ENCODE measurements around the gene RNF13.
"Not testable (repeated sequence)": the region's sequence is repeated elsewhere in the genome, so short reads cannot be mapped to it uniquely, and the experiment has no call there.

Gene RNF13

GRCh38 chr3:149872589-149872988 lies 59.6 kb downstream of the RNF13 start:
- Histone ChIP-seq H3K4me3 (no peak overlapping the region), H3K9me3 (peaks cover 7% of the 10 kb centered on the region; the same call in 1 of the 2 replicates), H3K4me1 (no peaks in the 10 kb centered on the region; the same call in 1 of the 2 replicates), H3K27me3 (ENCODE audit: low read depth) (no peaks in the 10 kb centered on the region), H3K36me3 (replicated peaks) (no peaks in the 10 kb centered on the region)
- in situ Hi-C loops (cut with MboI; ENCODE audit: low sequenced_read_pairs): no loop called here
- no peak for DNase-seq (ENCODE audit: low spot score in 2 of 2)

- no peaks in the 10 kb centered on the region for H3K4me1 ChIP-seq
- DNase-seq (ENCODE audit: low spot score in 2 of 2): no peak
- H3K4me3 ChIP-seq: no peak overlapping the region
- H3K9me3 ChIP-seq: no peaks in the 10 kb centered on the region
- in situ Hi-C loops (cut with MboI; ENCODE audit: low sequenced_read_pairs): no loop called here
- H3K36me3 ChIP-seq (replicated peaks): no peaks in the 10 kb centered on the region
- H3K27me3 ChIP-seq (ENCODE audit: low read depth): no peaks in the 10 kb centered on the region
These were observed 64.7 kb downstream of the RNF13 start for GRCh38 chr3:149877668-149878067.

GRCh38 chr3:149879872-149880271 lies 66.9 kb downstream of the RNF13 start:
- DNase-seq (ENCODE audit: low spot score in 2 of 2): peak; percentile 28 to 68
- H3K36me3 ChIP-seq (replicated peaks): no peaks in the 10 kb centered on the region

GRCh38 chr3:149881879-149882278 lies 68.9 kb downstream of the RNF13 start:
- H3K27me3 ChIP-seq (ENCODE audit: low read depth): no peaks in the 10 kb centered on the region
- H3K4me3 ChIP-seq: no peak overlapping the region
- no peak for DNase-seq (ENCODE audit: low spot score in 2 of 2)
- no peaks in the 10 kb centered on the region for H3K9me3 ChIP-seq
- no peaks in the 10 kb centered on the region for H3K4me1 ChIP-seq
- in situ Hi-C loops (cut with MboI; ENCODE audit: low sequenced_read_pairs): no loop called here
- H3K36me3 ChIP-seq (replicated peaks): no peaks in the 10 kb centered on the region

More at GRCh38 chr3:149879872-149880271, 66.9 kb downstream of the RNF13 start:
- in situ Hi-C loops (cut with MboI; ENCODE audit: low sequenced_read_pairs): no loop called here
- H3K4me3 ChIP-seq: no peak overlapping the region
- H3K4me1 ChIP-seq: no peaks in the 10 kb centered on the region
- H3K27me3 ChIP-seq (ENCODE audit: low read depth): no peaks in the 10 kb centered on the region
- H3K9me3 ChIP-seq: no peaks in the 10 kb centered on the region

- Histone ChIP-seq H3K9me3 (no peaks in the 10 kb centered on the region), H3K27me3 (ENCODE audit: low read depth) (no peaks in the 10 kb centered on the region), H3K4me3 (no peak overlapping the region), H3K36me3 (replicated peaks) (no peaks in the 10 kb centered on the region), H3K4me1 (no peaks in the 10 kb centered on the region)
- DNase-seq (ENCODE audit: low spot score in 2 of 2): no peak
- in situ Hi-C loops (cut with MboI; ENCODE audit: low sequenced_read_pairs): no loop called here
These were observed 70.1 kb downstream of the RNF13 start for GRCh38 chr3:149883134-149883533.

- in situ Hi-C loops (cut with MboI; ENCODE audit: low sequenced_read_pairs); H3K27me3 ChIP-seq (ENCODE audit: low read depth); H3K4me3 ChIP-seq; H3K9me3 ChIP-seq; H3K4me1 ChIP-seq; DNase-seq (ENCODE audit: low spot score in 2 of 2); H3K36me3 ChIP-seq (replicated peaks): not testable (repeated sequence)
These were observed 70.8 kb downstream of the RNF13 start for GRCh38 chr3:149883860-149884259.

GRCh38 chr3:149884848-149885247 lies 71.8 kb downstream of the RNF13 start:
- in situ Hi-C loops (cut with MboI; ENCODE audit: low sequenced_read_pairs); H3K36me3 ChIP-seq (replicated peaks); DNase-seq (ENCODE audit: low spot score in 2 of 2): not testable (repeated sequence)

GRCh38 chr3:149886957-149887356 lies 73.9 kb downstream of the RNF13 start:
- Histone ChIP-seq H3K4me1 (no peaks in the 10 kb centered on the region), H3K27me3 (ENCODE audit: low read depth) (no peaks in the 10 kb centered on the region), H3K36me3 (replicated peaks) (no peaks in the 10 kb centered on the region), H3K9me3 (no peaks in the 10 kb centered on the region; the same call in 1 of the 2 replicates), H3K4me3 (no peak overlapping the region)
- DNase-seq (ENCODE audit: low spot score in 2 of 2): no peak
- in situ Hi-C loops (cut with MboI; ENCODE audit: low sequenced_read_pairs): no loop called here

More at GRCh38 chr3:149884848-149885247, 71.8 kb downstream of the RNF13 start:
- not testable (repeated sequence) for H3K9me3 ChIP-seq; H3K4me3 ChIP-seq; H3K4me1 ChIP-seq; H3K27me3 ChIP-seq (ENCODE audit: low read depth)

- no peaks in the 10 kb centered on the region for H3K27me3 ChIP-seq (ENCODE audit: low read depth)
- no peak for DNase-seq (ENCODE audit: low spot score in 2 of 2)
- no peaks in the 10 kb centered on the region for H3K36me3 ChIP-seq (replicated peaks)
- in situ Hi-C loops (cut with MboI; ENCODE audit: low sequenced_read_pairs): no loop called here
- no peaks in the 10 kb centered on the region; the same call in 1 of the 2 replicates for H3K9me3 ChIP-seq
- H3K4me3 ChIP-seq: no peak overlapping the region
- H3K4me1 ChIP-seq: no peaks in the 10 kb centered on the region
These were observed 78.6 kb downstream of the RNF13 start for GRCh38 chr3:149891621-149892020.

GRCh38 chr3:149892371-149892770 lies 79.4 kb downstream of the RNF13 start:
- Histone ChIP-seq H3K4me1 (no peaks in the 10 kb centered on the region), H3K27me3 (ENCODE audit: low read depth) (no peaks in the 10 kb centered on the region), H3K36me3 (replicated peaks) (no peaks in the 10 kb centered on the region), H3K4me3 (no peak overlapping the region), H3K9me3 (no peaks in the 10 kb centered on the region; the same call in 1 of the 2 replicates)
- no peak for DNase-seq (ENCODE audit: low spot score in 2 of 2)
- in situ Hi-C loops (cut with MboI; ENCODE audit: low sequenced_read_pairs): no loop called here

GRCh38 chr3:149894205-149894604 lies 81.2 kb downstream of the RNF13 start:
- Histone ChIP-seq H3K4me3 (no peak overlapping the region), H3K27me3 (ENCODE audit: low read depth) (no peaks in the 10 kb centered on the region), H3K4me1 (no peaks in the 10 kb centered on the region), H3K9me3 (no peaks in the 10 kb centered on the region; the same call in 1 of the 2 replicates), H3K36me3 (replicated peaks) (no peaks in the 10 kb centered on the region)
- in situ Hi-C loops (cut with MboI; ENCODE audit: low sequenced_read_pairs): no loop called here
- no peak for DNase-seq (ENCODE audit: low spot score in 2 of 2)

GRCh38 chr3:149895339-149895738 lies 82.3 kb downstream of the RNF13 start:
- Histone ChIP-seq H3K27me3 (ENCODE audit: low read depth) (no peaks in the 10 kb centered on the region), H3K36me3 (replicated peaks) (no peaks in the 10 kb centered on the region), H3K9me3 (no peaks in the 10 kb centered on the region; the same call in 1 of the 2 replicates), H3K4me3 (no peak overlapping the region), H3K4me1 (no peaks in the 10 kb centered on the region)
- in situ Hi-C loops (cut with MboI; ENCODE audit: low sequenced_read_pairs): no loop called here
- DNase-seq (ENCODE audit: low spot score in 2 of 2): no peak

- DNase-seq (ENCODE audit: low spot score in 2 of 2): no peak
- in situ Hi-C loops (cut with MboI; ENCODE audit: low sequenced_read_pairs): no loop called here
- Histone ChIP-seq H3K4me3 (no peak overlapping the region), H3K27me3 (ENCODE audit: low read depth) (no peaks in the 10 kb centered on the region), H3K9me3 (no peaks in the 10 kb centered on the region; the same call in 1 of the 2 replicates), H3K36me3 (replicated peaks) (no peaks in the 10 kb centered on the region), H3K4me1 (no peaks in the 10 kb centered on the region)
These were observed 82.8 kb downstream of the RNF13 start for GRCh38 chr3:149895769-149896168.

- H3K4me3 ChIP-seq: no peak overlapping the region
- no peaks in the 10 kb centered on the region for H3K4me1 ChIP-seq
- no peaks in the 10 kb centered on the region for H3K9me3 ChIP-seq
- no peaks in the 10 kb centered on the region for H3K36me3 ChIP-seq (replicated peaks)
- in situ Hi-C loops (cut with MboI; ENCODE audit: low sequenced_read_pairs): no loop called here
- H3K27me3 ChIP-seq (ENCODE audit: low read depth): no peaks in the 10 kb centered on the region
- DNase-seq (ENCODE audit: low spot score in 2 of 2): no peak
These were observed 85.8 kb downstream of the RNF13 start for GRCh38 chr3:149898771-149899170.

GRCh38 chr3:149900322-149900721 lies 87.3 kb downstream of the RNF13 start:
- Histone ChIP-seq H3K4me3 (no peak overlapping the region), H3K9me3 (no peaks in the 10 kb centered on the region), H3K36me3 (replicated peaks) (no peaks in the 10 kb centered on the region), H3K27me3 (ENCODE audit: low read depth) (no peaks in the 10 kb centered on the region), H3K4me1 (no peaks in the 10 kb centered on the region)
- in situ Hi-C loops (cut with MboI; ENCODE audit: low sequenced_read_pairs): loop anchor here (25.0 kb wide), 1 partner anchor 388 kb away; no protein-coding TSS in a partner anchor
- no peak for DNase-seq (ENCODE audit: low spot score in 2 of 2)
